ENCODE results near the gene NRXN3.

- TF ChIP-seq CTCF (IDR thresholded peaks at IDR 0.05; ENCODE audit: insufficient read depth, low read depth, low read length) (no peak), EZH2 (IDR thresholded peaks at IDR 0.05; ENCODE audit: insufficient read depth, low read length) (no peak)
Observed at GRCh38 chr14:78714711-78715110, 544.5 kb downstream of the NRXN3 start.

All from astrocyte (in vitro differentiated cells and primary cell).